GM19023 (cell line): ENCODE measurements around the gene SNTG2.
"Not testable (repeated sequence)": the region's sequence is repeated elsewhere in the genome, so short reads cannot be mapped to it uniquely, and the experiment has no call there.

ENCODE experiments used
- ATAC-seq: cut with Tn5 transposase; IDR thresholded peaks from one replicate; pipeline ENCODE4 v1.9.1; 2021; ENCODE audit warnings: mild to moderate bottlenecking, moderate library complexity; ENCODE audit not compliant: unreplicated experiment

Gene SNTG2

DNA sequence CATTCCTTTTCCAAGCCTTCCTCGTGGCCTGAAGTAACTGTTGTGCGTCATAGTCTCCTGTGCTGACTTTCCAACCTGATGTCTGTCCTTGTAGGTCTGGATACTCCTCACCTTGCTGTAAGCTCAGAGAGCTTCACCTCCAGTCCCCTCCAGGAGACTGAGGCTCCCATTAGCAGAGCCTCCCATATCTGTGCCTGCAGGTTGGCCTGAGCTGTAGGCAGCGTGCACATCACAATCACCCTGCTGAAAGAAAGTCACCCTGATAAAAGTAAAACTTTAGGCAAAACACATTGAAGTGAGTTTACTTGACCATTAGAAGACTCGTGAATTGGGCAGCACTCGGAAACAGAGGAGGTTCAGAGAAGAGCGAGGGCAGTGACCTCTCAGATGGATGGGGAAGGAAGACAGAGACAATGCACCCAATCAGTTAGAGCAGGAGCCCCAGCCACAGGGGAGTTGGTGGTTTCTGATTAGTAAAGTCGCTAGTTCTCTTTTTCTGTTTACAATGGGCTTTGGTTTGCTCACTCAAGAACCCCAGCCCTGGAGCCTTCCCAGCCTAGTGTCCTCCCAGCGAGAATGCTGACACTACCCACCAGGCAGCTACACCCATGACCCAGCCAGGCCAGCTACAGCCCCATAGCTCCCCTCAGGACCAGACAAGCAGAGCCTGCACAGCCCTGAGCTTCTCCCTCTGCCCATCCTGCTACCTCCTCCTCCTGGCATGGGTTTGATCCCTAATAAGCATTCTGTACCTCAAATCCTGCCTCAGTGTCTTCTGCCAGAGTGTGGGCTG is 450.5 kb downstream of the SNTG2 start:
- ATAC-seq: no peak

DNA sequence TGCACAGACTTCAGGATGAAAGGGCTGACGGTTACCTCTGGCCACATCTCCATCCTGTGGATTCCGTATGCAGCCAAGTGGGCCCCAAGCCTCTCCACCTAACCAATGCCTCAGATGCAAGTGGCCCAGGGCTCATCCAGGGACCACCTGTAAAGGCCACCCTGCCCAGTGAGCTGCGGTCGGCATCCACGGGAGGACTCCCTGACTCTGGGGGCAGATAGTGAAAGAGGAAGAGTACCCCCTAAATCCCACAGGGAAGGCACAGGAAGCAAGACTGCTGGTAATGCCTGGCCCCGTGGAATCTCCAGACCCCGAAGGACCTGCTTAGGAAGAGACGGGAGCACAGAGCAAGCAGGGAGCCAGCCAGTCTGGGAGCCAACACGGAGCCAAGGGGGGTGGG is 451.4 kb downstream of the SNTG2 start:
- ATAC-seq: no peak

DNA sequence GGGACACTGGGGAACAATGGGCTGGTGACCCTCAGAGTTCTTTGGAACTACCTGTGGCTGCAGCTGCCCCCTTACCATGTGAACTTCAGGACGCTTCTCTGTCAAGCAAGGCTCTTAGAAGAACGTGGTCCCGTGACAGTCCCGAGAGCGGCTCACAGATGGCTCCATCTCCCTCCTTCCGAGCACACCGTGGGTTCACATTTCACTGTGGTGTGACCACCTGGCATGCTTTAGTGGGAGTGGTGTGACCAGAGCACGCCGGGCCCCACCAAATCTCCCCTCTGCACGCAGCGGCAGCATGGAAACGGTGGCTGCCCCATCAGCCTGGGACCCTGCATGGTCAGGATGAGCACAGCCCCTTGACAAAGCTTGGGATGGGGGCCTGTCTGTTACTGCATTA is 452.9 kb downstream of the SNTG2 start:
- no peak for ATAC-seq

DNA sequence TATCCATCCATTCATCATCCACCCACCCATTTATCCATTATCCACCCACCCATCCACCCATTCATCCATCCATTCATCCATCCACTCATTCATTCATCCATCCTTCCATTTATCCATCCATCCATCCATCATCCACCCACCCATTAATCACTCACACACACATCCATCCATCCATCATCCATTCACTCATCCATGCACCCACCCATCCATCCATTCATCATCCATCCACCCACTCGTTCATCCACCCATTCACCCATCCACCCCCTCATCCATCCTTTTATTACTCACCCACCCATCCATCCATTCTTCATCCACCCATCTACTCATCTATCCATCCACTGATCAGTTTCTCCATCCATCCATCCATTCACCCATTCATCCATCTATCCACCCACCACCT is 454.5 kb downstream of the SNTG2 start:
- no peak for ATAC-seq

DNA sequence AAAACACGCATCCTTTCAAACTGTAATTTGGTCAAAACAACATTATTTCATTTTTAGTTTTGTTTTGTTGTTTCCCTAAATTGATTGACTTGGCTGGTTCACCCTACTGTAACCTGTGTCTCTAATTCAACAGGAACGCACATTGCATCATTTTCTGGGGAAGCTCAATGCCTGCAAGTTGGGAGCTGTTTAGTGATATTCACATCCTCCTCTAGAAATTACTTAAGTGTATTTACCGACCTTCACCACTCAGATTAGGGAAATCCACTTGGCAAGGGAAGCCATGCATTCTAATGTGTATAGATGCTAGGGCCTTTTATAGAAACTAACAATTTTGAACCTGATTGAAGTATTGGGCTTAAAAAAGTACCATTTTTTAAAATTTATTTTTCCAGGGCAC is 455.3 kb downstream of the SNTG2 start:
- ATAC-seq: no peak

DNA sequence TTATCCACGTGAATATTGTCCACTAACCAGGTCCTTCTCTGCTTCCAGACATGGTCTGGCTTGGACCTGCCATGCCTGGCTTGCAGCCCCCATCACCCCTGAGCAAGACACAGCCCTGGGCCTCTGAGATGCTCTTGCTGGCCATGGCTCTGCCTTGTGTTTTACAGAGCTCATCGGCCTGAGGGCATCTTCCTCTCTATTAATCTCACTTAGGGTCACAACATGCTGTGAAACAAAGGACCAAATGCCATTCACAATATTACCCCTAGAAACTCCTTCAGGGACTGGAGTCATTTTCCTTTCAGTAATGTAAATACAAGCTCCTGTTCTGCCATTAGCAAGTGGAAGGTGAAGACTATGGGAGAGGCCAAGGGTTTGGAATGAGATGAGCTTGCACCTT is 455.8 kb downstream of the SNTG2 start:
- ATAC-seq: no peak

DNA sequence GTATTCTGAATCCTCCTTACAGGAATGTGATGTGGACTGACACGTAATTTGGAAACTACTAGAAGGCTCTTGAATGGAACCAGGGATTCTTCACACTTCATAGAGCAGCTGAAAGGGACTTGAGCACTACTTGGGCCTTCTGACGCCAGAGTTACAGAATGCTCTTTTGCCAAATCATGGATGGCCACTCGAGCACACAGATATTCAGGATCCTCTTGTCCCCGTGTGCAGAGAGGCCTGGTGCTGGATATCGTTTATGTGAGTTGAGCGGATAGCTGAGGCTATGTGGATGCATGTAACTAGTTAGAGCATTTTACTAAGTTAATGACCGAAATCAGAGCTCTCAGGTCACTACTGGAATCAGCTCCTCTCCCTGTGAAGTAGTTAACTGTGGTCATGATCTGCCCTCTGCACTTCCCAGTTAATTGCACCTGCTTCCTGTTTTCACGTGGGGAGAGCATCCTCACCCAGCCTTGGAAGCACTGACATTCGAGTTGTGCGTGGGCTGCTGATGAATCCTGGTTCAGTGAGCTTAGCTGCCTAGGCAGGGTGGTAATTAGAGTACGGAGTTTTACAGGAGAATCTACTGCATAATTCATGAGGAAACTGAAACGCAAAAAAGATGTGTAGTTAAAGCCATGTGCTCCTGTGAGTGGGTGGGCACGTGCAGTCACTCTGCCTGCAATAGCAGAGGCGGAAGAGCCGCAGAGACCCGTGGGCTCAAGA is 457.5 kb downstream of the SNTG2 start:
- no peak for ATAC-seq

DNA sequence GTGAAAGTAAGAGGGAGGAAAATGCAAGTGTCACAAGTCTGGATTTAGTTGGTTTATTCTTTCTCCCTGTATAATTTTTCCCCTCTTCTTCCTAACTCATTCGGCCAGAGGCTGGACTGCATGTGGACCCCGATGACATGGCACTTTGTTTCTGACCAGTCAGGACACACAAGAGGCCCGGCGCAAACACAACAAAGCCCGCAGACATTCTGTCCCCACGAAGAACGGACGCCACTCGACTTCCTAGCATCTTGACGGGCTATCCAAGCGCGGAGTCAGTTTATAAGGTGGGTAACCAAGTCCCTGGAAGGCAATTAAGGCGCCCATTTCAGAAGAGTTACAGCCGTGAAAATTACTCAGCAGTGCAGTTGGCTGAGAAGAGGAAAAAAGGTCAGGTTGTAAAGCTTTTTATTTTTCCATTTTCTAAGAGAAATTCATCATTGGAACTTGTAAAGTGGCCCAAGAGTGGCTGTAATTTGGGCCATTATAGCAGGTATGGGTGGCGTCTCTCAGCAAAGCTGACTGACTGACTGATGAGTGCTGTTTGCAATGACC is 462.6 kb downstream of the SNTG2 start, which contains the start of gene TPO:
Gene TPO (plus strand): TSS at position 308 of the 555 bp plus-strand sequence. CDS start 946 bp downstream, outside the sequence.
- no peak for ATAC-seq

DNA sequence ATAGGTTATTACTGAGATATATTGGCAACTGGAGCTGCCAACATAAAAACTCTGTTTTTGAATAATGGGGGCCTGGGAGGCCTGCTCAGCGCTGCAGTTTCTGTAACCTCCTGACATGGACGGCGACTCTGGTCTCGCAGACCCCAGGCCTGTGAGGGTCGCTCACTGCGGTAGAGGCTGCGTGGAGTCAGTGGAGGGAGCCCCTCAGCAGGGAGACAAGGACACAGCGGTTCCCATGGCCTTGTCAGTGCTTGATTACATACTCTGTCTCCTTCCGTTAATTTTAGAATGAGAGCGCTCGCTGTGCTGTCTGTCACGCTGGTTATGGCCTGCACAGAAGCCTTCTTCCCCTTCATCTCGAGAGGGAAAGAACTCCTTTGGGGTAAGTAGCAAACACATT is 463.5 kb downstream of the SNTG2 start:
- no peak for ATAC-seq

DNA sequence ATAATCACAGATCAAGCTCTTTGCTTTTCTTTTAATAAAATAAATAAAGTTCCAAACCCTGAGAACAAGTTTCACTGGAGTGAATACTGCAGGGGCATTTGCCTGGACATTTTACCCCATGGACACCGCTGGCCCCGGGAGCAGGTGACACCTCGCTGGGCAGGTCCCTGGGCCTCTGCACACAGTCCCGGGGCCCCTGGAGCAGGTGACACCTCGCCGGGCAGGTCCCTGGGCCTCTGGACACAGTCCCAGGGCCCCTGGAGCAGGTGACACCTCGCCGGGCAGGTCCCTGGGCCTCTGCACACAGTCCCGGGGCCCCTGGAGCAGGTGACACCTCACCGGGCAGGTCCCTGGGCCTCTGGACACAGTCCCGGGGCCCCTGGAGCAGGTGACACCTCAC is 464.3 kb downstream of the SNTG2 start:
- ATAC-seq: not testable (repeated sequence)

DNA sequence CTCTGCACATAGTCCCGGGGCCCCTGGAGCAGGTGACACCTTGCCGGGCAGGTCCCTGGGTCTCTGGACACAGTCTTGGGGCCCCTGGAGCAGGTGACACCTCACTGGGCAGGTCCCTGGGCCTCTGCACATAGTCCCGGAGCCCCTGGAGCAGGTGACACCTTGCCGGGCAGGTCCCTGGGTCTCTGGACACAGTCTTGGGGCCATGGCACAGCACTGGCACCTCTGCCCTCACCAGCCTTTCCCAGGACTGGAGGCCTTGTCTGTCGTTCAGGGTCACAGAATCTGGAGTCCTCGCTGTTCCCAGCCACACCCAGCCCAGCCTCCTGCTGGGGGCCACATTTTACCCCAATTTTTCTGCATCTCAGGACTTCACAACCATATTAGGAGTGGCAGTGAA is 464.9 kb downstream of the SNTG2 start:
- no peak for ATAC-seq
